SIG-M5 (cell line): ENCODE data around the gene AGMAT.

Experiments
- DNase-seq: peaks from one replicate; lab custom pipeline; 2025; lab: John Stamatoyannopoulos, UW

AGMAT gene

DNA sequence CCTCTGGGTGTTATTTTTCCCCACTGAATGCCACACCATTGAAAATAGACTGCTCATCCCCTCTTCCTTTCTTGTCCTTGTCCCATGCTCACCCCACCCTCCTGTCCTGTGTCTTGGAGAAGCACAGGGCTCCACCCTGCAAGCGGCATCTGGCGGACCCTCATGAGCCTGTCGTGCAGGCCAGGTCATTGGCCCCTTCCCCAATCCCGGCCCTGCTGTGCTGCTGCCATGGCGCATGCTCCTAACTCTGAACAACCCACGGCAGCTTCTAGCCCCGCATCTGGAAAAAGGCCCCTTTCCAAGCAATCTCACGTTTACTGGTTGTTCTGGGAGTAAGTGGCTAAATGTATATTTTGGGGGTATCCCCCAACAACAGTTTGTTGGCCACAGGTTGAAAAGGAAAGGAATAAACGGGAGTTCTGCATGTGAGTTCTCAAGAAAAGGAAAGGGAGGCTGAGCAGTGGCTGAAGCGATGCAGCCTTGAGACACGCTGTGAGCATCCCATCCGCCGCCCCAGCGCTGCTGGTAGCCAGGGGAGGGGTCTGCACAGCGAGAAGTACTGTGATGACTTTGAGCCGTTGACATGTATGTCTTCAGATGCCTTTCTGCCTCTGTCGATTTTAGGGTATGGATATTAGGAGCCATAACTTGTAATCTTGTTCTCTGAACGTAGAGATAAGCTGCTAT, 16.3 kb downstream of the AGMAT start:
- DNase-seq = no peak

DNA sequence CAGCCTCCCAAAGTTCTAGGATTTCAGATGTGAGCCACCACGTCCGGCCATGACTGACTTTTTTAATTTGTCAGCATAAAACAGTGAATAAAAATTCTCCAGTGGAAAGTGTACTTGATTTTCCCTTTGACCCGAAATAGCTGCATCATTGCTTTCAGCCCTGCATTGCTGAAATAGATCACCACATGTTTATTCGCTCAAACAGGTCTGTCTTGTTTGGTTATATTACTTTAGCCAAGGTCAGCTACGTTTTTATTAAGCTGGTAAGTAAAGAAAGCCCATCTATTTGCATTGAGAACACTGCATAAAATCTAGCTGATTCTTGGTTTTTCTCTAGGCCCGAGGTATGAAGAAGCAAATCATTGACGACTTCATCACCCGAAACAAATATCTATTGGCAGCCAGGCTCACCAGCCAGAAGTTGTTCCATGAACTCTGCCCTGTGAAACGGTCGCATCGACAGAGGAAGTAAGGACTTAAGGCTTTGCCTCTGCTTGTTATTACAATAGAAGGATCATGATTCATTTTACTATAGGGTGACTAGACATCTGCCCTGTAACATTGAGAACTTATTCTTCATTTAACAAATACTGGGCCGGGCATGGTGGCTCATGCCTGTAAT, 25.6 kb downstream of the AGMAT start:
- no peak for DNase-seq

DNA sequence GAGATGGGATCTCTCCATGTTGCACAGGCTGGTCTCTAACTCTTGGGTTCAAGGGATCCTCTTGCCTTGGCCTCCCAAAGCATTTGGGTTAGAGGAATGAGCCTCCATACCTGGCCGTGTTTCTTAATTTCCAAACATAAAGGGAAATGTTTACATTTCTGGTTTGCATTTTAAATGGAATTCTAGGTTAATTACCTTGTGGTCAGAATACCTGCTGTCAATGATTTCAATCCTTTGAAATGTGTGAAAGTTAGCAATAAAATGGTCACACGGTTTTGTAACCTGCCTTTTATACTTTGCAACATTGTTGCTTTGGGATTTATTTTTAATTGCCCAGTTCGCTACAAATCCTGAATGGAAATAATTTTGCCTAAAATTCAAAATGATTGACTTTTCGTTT, 26.3 kb downstream of the AGMAT start:
- no peak for DNase-seq

DNA sequence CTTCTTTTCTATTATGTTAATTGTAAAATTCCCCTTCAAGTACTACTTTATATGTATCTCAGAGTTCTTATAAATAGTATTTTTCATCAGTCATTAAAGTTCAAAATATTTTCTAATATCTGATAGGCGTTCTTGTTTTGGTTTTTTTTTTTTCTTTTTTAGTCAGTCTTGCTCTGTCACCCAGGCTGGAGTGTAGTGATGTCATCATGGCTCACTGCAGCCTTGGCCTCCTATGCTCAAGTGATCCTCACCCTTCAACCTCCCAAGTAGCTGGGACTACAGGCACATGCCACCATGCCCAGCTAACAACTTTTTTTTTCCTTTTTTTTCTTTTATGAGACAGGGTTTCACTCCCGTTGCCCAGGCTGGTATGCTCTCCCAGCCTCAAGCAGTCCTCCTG, 27.3 kb downstream of the AGMAT start:
- DNase-seq = no peak

DNA sequence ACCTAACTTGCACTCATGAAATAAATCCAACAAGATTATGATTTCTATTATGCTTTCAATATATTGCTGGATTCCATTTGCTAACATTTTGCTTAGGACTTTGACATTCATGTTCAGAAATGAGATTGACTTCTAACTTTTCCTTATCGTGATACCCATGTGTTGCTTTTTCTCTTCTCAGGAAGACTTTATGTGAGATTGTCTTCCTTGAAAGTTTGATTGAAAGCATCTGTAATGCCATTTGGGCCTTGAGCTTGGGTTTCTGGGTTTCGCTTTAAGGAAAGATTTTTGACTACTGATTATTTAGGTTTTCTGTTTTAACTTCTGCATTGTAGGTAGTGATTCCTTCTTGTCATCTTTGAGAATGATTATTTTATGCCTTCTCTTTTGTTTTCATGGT, 27.8 kb downstream of the AGMAT start:
- DNase-seq = no peak

DNA sequence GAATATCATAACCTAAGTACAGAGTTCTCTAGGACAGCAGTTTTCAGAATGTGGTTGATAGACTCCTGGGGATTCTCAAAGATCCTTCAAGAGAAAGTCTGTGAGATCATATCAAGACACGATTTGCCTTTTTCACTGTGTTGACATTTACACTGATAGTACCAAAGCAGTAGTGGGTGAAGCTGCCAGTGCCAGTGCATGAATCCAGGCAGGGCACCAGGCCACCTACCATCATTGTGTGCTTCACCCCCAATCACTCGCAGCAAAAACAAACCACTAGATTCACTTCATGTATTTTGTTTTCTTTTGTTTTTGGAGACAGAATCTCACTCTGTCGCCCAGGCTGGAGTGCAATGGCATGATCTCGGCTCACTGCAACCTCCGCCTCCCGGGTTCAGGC, 34.3 kb downstream of the AGMAT start:
- DNase-seq = no peak

DNA sequence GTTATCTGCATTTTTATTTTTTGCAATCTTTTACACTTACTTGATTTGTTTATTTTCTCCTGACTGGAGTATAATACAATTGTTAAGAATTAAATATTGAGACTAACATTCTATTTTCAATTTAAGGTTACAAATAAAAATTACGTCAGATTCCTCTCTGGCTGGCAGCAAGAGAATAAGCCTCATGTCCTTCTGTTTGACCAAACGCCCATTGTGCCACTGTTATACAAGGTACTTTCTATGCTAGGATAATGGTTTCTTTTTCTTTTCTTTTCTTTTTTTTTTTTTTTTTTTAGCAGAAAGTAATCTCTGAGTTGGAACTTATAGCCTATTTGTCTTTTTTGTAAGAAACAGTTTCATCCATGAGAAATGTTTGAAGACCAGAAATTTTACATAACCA, 38.2 kb downstream of the AGMAT start:
- no peak for DNase-seq

DNA sequence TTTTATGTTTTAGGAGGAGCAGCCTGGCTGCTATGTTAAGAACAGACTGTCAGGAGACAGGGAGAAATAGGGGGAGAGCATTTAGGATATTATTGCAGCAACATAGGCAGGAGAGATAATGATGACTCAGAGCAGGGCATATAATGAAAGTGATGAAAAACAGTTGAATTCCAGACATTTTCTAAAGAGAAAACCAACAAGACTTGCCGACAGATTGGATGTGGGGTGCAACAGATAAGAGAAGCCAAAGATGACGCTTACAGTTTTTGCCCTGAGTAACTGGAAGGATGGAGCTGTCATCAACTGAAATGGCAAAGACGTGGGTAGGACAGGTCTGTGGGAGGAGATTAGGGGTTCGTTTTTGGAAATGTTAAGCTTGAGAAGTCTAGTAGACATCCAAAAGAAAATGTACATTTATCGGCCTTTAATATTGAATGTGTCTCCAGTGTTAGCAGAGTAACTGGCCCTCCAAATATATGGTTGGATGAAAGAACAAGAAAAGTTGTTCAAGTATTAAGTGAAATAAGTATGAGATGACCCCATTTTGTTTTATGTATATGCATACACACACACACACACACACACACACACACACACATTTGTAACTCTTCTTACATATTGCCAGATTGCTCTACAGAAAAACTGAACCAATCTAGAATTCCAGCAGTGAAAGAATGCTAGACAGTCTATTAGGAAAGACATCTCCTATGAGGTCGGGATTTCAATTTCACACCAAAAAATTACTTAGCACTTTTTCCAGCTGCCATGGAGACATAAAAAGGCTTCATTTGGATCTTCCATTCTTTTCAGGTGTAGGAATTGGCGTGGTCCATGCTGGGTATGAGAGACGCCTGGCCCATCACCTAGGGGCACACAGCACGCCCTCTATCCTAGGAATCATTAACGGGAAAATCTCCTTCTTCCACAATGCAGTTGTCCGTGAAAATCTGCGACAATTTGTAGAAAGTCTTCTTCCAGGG, 41.0 kb downstream of the AGMAT start:
- no peak for DNase-seq

DNA sequence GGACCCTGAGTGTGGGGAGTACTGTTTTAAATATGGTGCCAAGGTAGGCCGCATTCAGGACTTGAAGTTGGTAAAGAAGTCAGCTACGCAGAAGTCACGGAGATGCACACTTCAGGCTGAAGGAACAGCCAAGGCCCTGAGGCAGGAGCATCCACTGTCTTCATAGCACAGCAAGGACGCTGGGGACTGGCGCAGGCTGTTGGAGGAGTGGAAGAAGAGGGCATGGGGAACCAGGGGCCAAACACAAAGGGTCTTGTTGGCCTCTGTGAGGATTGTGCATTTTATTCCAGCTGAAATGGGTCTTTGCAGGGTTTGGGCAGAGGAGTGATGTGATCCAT, 41.6 kb downstream of the AGMAT start:
- DNase-seq = no peak

DNA sequence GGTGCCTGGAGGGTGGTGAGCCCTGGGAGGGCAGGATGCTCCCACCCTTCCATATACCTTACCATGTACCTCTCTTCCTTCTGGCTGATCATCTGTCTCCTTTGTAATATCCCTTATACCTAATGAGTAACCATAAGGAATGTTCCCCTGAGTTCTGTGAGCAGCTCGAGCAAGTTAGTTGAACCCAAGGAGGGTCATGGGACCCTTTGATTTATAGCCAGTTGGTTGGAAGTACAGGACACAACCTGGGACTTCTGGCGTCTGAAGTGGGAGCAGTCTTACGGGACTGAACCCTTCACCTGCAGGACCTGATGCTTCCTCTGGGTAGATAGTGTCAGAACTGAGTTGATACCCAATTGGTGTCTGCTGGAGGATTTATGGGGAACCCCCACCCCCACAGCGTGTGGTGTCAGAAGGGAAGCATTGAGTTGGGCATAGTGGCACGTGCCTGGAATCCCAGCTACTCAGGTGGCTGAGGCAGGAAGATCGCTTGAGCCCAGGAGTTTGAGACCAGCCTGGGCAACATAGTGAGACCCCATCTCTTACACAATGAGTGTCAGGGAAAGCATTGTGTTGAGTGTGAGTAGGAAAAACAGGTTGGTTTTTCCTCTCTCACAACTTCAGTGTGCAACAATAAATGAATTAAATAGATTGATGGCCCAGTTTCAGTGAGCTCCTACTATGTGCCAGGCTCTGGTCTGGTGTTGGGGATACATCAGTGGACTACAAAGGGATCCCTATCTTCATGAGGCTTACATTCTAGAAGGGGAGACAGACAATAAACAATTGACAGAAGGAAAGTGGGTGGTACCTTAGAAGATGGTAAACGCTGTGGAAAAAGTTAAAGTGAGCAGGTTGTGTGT, 42.2 kb downstream of the AGMAT start:
- DNase-seq = no peak

DNA sequence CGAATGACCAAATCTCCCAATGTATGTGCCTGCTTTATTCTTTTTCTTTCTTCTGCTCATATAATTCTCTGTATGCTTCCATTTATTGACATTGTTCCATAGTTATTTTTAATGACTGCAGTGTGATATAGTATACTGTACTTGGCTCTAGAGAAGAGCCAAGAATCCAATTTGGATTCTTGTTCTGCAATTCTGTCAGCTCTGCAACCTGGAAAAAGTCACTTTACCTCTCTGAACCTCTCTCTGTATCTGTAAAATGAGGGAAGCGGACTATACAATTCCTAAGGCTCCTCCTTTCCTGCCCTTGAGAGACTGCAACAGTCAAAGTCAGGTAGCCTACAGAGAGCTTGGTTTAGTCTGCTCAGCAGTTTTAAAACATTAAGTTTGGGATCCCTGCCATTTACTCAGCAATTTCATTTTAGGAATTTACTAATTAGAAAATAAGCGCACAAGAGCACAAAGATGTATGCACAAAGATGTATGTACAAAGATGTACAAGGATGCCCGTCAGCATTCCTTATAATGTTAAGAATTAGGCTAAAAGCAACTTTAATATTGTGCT, 43.5 kb downstream of the AGMAT start:
- no peak for DNase-seq

DNA sequence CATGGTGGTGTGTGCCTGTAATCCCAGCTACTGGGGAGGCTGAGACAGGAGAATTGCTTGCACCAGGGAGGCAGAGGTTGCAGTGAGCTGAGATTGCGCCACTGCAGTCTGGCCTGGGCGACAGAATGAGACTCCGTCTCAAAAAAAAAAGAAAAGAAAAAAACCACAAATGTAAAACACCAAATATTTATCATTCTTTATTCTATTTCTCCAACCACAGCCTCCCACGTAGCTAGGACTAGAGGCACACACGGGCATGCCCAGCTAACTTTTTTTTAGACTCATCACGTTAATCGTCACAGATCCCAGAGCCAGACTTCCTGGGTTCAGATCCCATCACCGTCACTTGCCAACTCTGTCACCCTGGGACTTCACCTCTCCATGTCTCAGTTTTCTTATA, 44.7 kb downstream of the AGMAT start:
- no peak for DNase-seq

DNA sequence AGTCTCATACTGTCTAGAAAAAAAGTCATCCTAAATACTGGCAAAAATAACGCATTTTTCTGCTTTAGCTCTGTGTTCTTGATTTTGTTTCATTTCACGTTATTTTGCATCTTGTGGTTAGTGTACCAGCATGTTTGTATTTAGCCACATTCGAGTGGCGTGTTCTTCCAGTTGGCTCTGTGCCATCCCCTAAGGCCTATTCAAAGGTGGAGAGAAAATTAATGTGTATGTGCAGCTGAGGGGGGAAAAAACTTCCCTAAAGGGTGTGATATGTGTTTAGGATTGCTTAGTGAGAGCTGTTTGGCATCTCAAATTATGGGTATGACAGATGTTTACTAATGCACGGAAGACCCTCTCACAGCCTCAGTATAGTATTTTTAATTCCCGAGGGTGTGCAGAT, 46.1 kb downstream of the AGMAT start:
- no peak for DNase-seq

DNA sequence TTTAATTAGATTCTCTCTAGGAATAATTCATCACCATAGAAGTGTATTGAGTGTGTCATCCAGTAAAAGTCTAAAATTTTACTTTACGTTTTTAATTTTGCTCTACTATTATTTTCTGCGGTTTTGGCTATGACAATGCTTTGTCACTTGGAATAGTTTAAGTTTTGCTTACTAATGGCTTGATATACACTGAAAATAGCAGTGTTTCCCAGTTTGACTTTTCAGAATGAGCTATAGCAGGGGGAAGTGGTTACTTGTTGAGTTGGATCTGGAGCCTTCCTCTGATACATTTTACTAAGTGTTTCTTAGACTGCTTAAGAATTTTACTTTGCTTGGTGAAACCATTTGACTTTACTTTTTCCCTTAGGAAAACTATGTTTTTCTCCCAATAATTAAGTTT, 53.2 kb downstream of the AGMAT start:
- DNase-seq = no peak

DNA sequence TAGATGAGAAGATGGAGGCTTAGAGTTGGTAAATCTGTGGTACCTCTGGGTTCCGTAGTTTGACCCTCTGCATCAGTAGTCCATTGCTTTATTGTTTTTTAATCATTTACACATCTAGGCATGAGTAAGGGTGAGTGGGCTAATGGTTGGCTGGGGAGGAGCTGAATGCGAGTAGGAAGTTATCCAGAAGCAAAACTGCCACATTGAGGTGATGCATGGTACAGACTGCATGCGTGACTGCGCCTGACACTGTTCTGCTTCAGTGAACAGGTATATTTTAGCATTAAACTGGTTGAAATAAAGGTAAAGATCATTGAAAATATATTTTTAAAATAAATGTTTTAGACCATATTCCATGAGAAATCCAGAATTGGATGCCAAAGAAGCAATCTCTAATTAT, 53.8 kb downstream of the AGMAT start:
- DNase-seq = no peak

DNA sequence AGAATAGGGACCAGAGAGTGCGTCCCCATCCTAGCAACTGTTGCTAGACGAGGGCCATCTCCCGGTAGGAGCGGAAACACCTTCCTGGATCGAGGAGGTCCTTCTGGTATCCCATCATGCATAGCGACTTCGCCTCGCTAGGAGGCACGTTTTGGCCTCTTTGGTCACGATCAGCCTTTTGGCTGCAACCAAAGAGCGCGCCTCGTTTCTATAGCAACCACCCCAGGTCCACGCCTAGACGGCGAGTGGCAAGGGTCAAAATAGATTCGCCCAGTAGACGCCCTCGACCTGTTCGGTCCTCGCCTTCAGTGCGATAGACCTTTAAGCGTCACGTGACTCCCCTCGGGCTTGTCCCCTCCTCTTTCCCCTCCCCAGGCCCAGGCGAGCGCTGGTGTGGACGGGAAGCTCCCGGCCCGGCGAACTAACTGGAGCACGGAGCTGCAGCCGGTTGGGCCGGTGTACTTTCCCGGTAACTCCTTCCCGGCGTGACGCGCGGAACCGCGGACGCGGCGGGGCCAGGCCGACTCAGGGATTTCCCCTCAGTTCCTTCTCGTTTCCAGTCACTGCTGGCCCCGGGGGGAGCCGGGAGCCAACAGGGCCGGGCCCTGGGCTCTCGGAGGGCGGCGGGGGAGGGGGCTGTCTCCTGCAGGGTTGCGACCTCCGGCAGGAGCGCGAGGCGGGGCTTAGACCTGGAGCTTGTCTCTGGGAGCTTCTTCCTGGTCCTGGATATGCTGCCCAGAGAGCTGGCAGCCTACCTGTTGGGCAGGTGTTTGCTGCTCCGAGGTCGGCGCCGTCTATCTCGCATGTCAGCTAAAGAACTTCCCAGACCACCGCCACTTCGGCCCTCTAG, 58.1 kb downstream of the AGMAT start, which contains the start of gene DNAJC16:
Gene DNAJC16 (plus strand): TSS at position 359 of the 850 bp plus-strand sequence. CDS start 2,258 bp downstream, outside the sequence.
- DNase-seq = peak; percentile 96

DNA sequence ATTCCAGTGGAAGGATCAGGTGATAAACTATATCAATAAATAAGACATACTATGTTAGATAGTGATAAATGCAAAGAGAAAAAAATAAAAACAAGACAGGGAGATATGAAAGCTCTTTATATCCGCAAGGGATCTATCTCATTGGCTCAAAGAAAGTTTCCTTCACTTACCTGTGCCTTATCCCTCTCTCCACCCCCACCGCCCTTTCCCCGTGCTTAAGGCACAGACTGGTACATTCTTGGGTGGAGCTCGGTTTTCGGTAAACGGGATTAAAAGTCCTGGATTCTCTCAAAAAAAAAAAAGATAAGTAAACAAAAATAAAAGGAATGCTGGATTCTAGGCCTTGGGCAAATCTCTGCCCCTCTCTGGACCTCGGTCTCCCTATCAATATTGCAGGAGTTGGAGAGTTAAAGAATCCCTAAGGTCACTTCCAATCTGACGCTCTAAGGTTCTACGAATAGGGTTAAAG, 58.8 kb downstream of the AGMAT start:
- DNase-seq = no peak

DNA sequence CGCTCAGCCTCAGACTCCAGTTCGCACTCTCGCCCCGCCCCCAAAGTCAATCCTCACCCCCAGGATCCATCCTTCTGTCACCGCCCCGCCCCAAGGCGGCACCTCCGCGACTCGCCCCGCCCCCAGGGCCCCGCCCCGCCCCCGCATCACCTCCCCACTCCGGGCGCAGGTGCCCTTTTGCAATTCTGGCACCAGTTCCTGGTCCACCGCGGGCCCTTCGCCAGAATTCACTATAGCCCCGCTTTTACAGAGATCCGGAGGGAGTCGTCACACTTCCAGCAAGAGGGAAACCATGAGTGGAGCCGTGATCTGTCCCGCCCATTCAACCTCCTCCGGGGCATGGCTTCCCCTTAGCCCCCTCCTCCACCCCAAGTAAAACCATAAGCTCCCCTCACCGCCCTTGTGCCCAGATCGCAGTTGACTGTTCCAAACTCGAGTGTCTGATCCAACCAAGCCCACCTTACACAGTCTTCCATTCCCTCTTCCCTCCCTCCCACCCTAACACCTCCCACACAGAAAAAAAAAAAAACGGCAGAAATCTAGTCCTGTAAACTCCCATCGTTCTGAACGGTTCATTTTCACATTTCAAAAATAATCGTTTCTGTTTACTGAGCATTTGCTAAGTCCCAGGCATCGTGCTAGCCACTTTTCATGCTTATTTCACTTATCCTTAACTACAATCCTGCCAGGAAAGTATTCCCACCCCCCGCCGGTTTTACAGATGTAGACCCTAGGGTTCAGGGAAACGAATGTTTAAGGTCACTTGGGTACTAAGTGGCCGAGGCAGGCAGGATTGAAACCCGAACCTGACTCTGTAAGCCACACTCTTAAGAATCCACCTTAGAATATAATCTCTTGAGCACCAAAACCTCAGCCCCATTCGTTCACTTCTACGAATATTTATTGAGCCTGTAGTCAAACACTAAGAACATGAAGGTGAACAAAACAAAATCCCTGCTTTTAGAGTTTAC, 59.5 kb downstream of the AGMAT start:
- DNase-seq = no peak
